ENCODE measurements around the gene CLEC16A.

The CLEC16A gene

GRCh38 chr16:10988164-10988803 lies 43.9 kb downstream of the CLEC16A start:
- no peak for TF ChIP-seq CTCF (IDR thresholded peaks at IDR 0.05; ENCODE audit: insufficient read depth, missing control alignments)
- DNase-seq (ENCODE audit: insufficient read length, low spot score) (no peak), FAIRE-seq (no peak)

DNA sequence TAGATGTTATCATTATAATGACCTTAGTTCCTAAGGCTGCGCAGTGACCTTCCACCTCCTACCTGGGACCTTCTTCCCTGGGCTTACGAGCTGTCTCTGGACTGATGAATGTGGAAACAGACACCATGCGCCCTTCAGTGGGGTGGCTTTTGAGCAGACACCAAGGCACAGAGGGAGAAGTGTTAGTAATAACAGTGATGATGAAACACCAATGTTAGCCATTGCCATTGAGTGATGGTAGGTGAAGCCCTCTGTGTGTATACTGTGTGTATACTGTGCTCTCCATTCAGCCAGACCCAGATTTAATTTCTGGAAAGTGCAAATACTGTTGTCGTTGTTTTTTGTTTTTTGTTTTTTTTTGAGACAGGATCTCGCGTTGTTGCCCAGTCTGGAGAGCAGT lies 44.5 kb downstream of the CLEC16A start:
- TF ChIP-seq CTCF (IDR thresholded peaks at IDR 0.05; ENCODE audit: insufficient read depth, missing control alignments) = no peak
- DNase-seq (ENCODE audit: insufficient read length, low spot score) (no peak), FAIRE-seq (no peak)

DNA sequence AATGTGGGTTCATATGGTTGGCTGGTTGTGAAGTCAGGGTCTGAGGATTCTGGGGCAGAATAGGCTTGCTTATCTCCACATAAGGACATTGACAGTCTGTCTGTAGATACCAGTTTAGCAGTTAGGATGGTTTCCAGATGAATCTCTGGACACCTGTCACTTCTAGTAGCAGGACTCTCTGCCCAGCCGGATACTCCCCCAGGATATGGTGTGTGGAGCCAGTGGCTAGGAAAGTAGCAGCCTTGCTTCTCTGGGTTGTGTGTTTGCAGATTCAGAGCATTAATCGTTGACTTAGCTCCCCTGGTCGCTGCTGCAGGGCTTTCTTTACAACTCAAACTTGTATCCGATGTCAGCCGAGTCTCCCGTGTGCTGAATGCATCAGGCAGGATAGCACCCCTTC lies 45.2 kb downstream of the CLEC16A start:
- no peak for TF ChIP-seq CTCF (IDR thresholded peaks at IDR 0.05; ENCODE audit: insufficient read depth, missing control alignments)
- no peak for FAIRE-seq
- DNase-seq (ENCODE audit: insufficient read length, low spot score) = no peak

DNA sequence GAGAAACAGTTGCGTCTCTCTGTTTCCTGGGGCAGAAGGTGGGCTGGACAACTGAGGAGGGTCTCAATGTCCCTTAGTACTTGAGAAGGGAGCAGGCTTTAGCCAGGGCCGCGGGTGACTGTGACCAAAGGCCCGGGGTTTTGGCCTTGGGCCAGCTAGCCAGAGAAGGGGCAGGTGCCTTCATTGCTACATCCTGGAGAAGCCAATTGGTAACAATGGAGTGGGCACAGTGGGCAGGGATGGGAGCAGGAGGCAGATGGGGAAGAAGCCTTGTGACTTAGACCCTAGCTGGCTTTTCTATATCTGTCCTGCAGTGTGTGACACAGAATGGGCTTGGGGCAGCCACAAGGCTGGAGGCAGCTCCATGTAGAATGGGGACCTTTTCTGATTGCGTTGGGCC lies 46.0 kb downstream of the CLEC16A start:
- no peak for FAIRE-seq
- no peak for TF ChIP-seq CTCF (IDR thresholded peaks at IDR 0.05; ENCODE audit: insufficient read depth, missing control alignments)
- no peak for DNase-seq (ENCODE audit: insufficient read length, low spot score)

DNA sequence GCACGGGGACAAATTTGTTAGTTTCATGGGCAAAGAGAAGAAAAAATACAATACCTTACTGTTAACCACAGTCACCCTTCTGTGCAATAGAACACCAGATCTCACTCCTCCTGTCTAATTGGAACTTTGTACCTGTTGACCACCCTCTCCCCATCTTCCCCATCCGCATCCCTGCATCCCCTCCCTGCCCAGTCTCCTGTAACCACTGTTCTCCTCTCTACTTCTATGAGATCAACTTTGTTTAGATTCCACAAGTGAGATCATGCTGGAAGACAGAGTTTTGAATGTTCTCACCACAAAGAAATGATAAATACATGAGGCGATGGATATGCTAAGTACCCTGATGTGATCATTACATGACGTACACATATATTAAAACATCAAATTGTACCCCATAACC lies 47.7 kb downstream of the CLEC16A start:
- FAIRE-seq = no peak
- DNase-seq (ENCODE audit: insufficient read length, low spot score) = no peak
- no peak for TF ChIP-seq CTCF (IDR thresholded peaks at IDR 0.05; ENCODE audit: insufficient read depth, missing control alignments)

GRCh38 chr16:10992797-10993196 lies 48.4 kb downstream of the CLEC16A start:
- no peak for TF ChIP-seq CTCF (IDR thresholded peaks at IDR 0.05; ENCODE audit: insufficient read depth, missing control alignments)
- DNase-seq (ENCODE audit: insufficient read length, low spot score) = no peak
- no peak for FAIRE-seq

DNA sequence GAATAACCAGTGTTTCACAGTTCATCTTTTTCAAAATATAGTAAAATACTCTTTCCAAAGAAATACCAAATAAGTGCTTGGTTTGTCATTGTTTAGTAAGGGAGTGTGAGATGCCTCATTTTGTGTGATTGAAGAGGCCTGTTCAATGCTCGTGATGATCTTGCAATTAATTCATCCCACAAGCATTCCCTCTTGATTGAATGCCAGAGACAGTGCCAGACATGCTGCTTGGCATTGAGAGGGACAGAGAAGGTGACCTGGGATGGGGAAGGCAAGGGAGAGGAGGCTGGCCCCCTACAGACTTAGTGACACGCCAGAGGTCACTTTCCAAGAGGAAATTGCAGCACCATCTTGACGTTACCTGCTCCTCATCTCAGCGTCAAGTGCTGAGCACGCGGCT lies 49.3 kb downstream of the CLEC16A start:
- no peak for TF ChIP-seq CTCF (IDR thresholded peaks at IDR 0.05; ENCODE audit: insufficient read depth, missing control alignments)
- FAIRE-seq (no peak), DNase-seq (ENCODE audit: insufficient read length, low spot score) (no peak)

Measured in D721Med (cell line).